Panc1 (cell line): ENCODE results near the gene SIN3B. TPM values are rescaled to one million over a fixed set of nuclear protein-coding genes. Genes with fewer than 3 reads are reported as not detected.

ENCODE experiments used
- ATAC-seq: fragments of 200-7000 bp; cut with Tn5 transposase; 2 replicates; pipeline ENCODE4 v1.9.1; 2020; ENCODE audit warnings: mild to moderate bottlenecking, moderate library complexity
- BruUV-seq: library from RNA; stranded (reverse); fragments of 400-500 nt; replicated peaks from 2 replicates; lab custom pipeline; 2021; lab: Mats Ljungman, UMichigan
- CTCF ChIA-PET: fragments of 300-600 bp; sonication (Branson Sonifier 250); formaldehyde crosslinking; loops from one replicate; lab custom pipeline; 2022; ENCODE audit warnings: antibody characterized with exemption; lab: Charles Lee
- POLR2A ChIA-PET: fragments of 300-600 bp; sonication (Branson Sonifier 250); formaldehyde crosslinking; loops from one replicate; lab custom pipeline; 2022; ENCODE audit warnings: antibody characterized with exemption; lab: Charles Lee
- DNase-seq: peaks from one replicate; pipeline ENCODE4 v3.0.0-alpha.2; 2010; ENCODE audit warnings: low read depth, low spot score
- H3K27ac ChIP-seq: 2 replicates; pipeline ENCODE4 v1.5.1; 2011; ENCODE audit warnings: mild to moderate bottlenecking, low read length, inconsistent platforms
- H3K27me3 ChIP-seq: fragments of 200-500 bp; sonication (Bioruptor generic); 2 replicates; pipeline ENCODE4 v1.6.0; 2014; ENCODE audit warnings: low read length, inconsistent platforms; ENCODE audit not compliant: control insufficient read depth, insufficient read depth
- H3K36me3 ChIP-seq: fragments of 200-500 bp; sonication (Bioruptor generic); 2 replicates; pipeline ENCODE4 v1.5.1; 2014; ENCODE audit warnings: inconsistent platforms, mild to moderate bottlenecking, low read length, moderate library complexity; ENCODE audit not compliant: control insufficient read depth, insufficient read depth
- H3K4me1 ChIP-seq: 2 replicates; pipeline ENCODE4 v1.5.1; 2011; ENCODE audit warnings: inconsistent platforms, mild to moderate bottlenecking, low read length, moderate library complexity; ENCODE audit not compliant: control insufficient read depth, insufficient read depth
- H3K4me3 ChIP-seq, 2 experiments: 2 replicates each; pipeline ENCODE4 v1.5.1; 2011 to 2012; ENCODE audit warnings: low read depth in 2 of 2, low read length in 2 of 2, mild to moderate bottlenecking in 2 of 2, inconsistent platforms in 1 of 2, moderate library complexity in 1 of 2
- H3K9me3 ChIP-seq: fragments of 200-500 bp; sonication (Bioruptor generic); 2 replicates; pipeline ENCODE4 v1.5.1; 2014; ENCODE audit warnings: low read depth, mild to moderate bottlenecking, inconsistent platforms, low read length, moderate library complexity; ENCODE audit not compliant: control insufficient read depth, insufficient read depth
- POLR2AphosphoS5 ChIP-seq: IDR thresholded peaks from 2 replicates; pipeline ENCODE4 v1.6.1; 2012; ENCODE audit warnings: mild to moderate bottlenecking, low read depth, low read length, moderate library complexity
- SIN3A ChIP-seq: IDR thresholded peaks from 2 replicates; pipeline ENCODE4 v1.6.1; 2012; ENCODE audit warnings: low read depth, mild to moderate bottlenecking, low read length, moderate library complexity, borderline replicate concordance; ENCODE audit not compliant: insufficient read depth
- TCF7L2 ChIP-seq: IDR thresholded peaks from 2 replicates; pipeline ENCODE4 v1.6.1; 2011; ENCODE audit warnings: mild to moderate bottlenecking, low read depth, low read length, inconsistent platforms
- in situ Hi-C: cut with HindIII; loops from 2 replicates; pipeline ENCODE4 v1.10.0; 2016; ENCODE audit warnings: low sequenced_read_pairs, low pct_unique_long_range_greater_than_20kb
- intact Hi-C: fragments of 100-400 bp; cut with micrococcal nuclease; formaldehyde crosslinking; loops from one replicate; pipeline ENCODE4 v1.10.0; 2022; ENCODE audit not compliant: unreplicated experiment
- total RNA-seq: library from RNA; stranded (reverse); gene quantifications from one replicate; pipeline ENCODE4 v1.2.1, GENCODE V29; 2021; ENCODE audit not compliant: unreplicated experiment
- TF ChIP-seq, protein P1 (sequence below), 2 experiments: IDR thresholded peaks; 2 replicates each; pipeline ENCODE4 v1.6.1; 2011 to 2012; ENCODE audit warnings: low read depth in 2 of 2, control low read depth in 1 of 2, low read length in 1 of 2, mild to moderate bottlenecking in 1 of 2, moderate library complexity in 1 of 2; ENCODE audit not compliant: insufficient read depth in 1 of 2
- TF ChIP-seq, protein P2 (sequence below): fragments of 450-650 bp; IDR thresholded peaks from 2 replicates; pipeline ENCODE4 v1.5.1; 2017; ENCODE audit warnings: mild to moderate bottlenecking

Gene SIN3B
- total RNA-seq, 1 experiment from 2014 or later = 47.0 TPM

DNA sequence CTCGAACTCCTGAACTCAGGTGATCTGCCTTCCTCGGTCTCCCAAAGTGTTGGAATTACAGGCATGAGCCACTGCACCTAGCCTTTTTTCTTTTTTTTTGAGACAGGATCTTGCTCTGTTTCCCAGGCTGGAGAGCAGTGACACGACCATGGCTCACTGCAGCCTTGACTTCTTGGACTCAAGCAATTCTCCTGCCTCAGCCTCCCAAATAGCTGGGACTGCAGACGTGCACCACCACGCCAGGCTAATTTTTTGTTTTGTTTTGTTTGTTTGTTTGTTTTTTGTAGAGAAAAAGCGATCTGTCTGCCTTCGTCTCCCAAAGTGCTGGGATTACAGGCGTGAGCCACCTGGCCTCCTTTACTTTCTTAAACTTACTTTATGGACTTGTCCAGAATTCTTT is 6.5 kb upstream of the SIN3B start:
- Histone ChIP-seq H3K27me3 (no peaks in the 10 kb centered on the region), H3K9me3 (no peaks in the 10 kb centered on the region), H3K27ac (0 out of 2 replicates have a peak overlapping the region, but pooled peaks have one; percentile 17), H3K4me3 (no peak overlapping the region), H3K36me3 (no peaks in the 10 kb centered on the region), H3K4me1 (peaks cover 17% of the 10 kb centered on the region)
- POLR2A ChIA-PET = no interaction called here
- no peak for DNase-seq
- intact Hi-C loops (no loop called here), in situ Hi-C loops (no loop called here)
- TF ChIP-seq, protein P1, sequence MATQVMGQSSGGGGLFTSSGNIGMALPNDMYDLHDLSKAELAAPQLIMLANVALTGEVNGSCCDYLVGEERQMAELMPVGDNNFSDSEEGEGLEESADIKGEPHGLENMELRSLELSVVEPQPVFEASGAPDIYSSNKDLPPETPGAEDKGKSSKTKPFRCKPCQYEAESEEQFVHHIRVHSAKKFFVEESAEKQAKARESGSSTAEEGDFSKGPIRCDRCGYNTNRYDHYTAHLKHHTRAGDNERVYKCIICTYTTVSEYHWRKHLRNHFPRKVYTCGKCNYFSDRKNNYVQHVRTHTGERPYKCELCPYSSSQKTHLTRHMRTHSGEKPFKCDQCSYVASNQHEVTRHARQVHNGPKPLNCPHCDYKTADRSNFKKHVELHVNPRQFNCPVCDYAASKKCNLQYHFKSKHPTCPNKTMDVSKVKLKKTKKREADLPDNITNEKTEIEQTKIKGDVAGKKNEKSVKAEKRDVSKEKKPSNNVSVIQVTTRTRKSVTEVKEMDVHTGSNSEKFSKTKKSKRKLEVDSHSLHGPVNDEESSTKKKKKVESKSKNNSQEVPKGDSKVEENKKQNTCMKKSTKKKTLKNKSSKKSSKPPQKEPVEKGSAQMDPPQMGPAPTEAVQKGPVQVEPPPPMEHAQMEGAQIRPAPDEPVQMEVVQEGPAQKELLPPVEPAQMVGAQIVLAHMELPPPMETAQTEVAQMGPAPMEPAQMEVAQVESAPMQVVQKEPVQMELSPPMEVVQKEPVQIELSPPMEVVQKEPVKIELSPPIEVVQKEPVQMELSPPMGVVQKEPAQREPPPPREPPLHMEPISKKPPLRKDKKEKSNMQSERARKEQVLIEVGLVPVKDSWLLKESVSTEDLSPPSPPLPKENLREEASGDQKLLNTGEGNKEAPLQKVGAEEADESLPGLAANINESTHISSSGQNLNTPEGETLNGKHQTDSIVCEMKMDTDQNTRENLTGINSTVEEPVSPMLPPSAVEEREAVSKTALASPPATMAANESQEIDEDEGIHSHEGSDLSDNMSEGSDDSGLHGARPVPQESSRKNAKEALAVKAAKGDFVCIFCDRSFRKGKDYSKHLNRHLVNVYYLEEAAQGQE (IDR thresholded peaks at IDR 0.05; ENCODE audit: insufficient read depth in 1 of 2, low read depth in 2 of 2, low read length in 1 of 2) = no peak
- no peak for TF ChIP-seq TCF7L2
- no peak for TF ChIP-seq POLR2AphosphoS5
- TF ChIP-seq, protein P2, sequence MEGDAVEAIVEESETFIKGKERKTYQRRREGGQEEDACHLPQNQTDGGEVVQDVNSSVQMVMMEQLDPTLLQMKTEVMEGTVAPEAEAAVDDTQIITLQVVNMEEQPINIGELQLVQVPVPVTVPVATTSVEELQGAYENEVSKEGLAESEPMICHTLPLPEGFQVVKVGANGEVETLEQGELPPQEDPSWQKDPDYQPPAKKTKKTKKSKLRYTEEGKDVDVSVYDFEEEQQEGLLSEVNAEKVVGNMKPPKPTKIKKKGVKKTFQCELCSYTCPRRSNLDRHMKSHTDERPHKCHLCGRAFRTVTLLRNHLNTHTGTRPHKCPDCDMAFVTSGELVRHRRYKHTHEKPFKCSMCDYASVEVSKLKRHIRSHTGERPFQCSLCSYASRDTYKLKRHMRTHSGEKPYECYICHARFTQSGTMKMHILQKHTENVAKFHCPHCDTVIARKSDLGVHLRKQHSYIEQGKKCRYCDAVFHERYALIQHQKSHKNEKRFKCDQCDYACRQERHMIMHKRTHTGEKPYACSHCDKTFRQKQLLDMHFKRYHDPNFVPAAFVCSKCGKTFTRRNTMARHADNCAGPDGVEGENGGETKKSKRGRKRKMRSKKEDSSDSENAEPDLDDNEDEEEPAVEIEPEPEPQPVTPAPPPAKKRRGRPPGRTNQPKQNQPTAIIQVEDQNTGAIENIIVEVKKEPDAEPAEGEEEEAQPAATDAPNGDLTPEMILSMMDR = no peak
- no peak for TF ChIP-seq SIN3A
- ATAC-seq = no peak; the same call in 1 of the 2 replicates
- BruUV-seq = no TSS peak
- CTCF ChIA-PET = no interaction called here

DNA sequence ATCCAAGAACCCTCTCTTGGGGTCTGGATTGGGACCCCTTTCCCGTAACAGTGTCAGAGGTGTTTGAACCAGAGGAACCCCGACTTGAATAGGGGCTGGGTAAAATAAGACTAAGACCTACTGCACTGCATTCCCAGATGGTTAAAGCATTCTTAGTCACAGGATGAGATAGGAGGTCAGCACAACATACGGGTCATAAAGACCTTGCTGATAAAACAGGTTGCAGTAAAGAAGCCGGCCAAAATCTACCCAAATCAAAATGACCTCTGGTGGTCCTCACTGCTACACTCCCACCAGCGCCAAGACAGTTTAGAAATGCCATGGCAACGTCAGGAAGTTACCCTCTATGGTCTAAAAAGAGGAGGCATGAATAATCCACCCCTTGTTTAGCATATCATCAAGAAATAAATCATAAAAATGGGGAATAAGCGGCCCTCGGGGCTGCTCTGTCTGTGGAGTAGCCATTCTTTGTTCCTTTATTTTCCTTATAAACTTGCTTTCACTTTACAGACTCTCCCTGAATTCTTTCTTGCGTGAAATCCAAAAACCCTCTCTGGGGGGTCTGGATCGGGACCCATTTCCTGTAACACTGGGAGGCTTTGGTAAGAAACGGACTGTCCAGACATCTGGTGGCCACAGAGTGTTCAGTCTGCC is 4.4 kb upstream of the SIN3B start:
- peak overlapping the region; percentile 22 to 54 for H3K4me3 ChIP-seq
- peak overlapping the region; percentile 67 for H3K27ac ChIP-seq
- H3K4me1 ChIP-seq = peaks cover 17% of the 10 kb centered on the region
- ChIA-PET POLR2A (no interaction called here), CTCF (no interaction called here)
- no peak; the same call in 1 of the 2 replicates for ATAC-seq
- intact Hi-C loops (no loop called here), in situ Hi-C loops (no loop called here)
- no TSS peak for BruUV-seq
- no peaks in the 10 kb centered on the region for H3K27me3 ChIP-seq
- H3K36me3 ChIP-seq = peaks cover 2% of the 10 kb centered on the region; the same call in 1 of the 2 replicates
- DNase-seq = no peak
- TF ChIP-seq TCF7L2 = no peak
- TF ChIP-seq, protein P1 (IDR thresholded peaks at IDR 0.05; ENCODE audit: insufficient read depth in 1 of 2, low read depth in 2 of 2, low read length in 1 of 2) = no peak
- TF ChIP-seq, protein P2 = no peak
- no peak for TF ChIP-seq POLR2AphosphoS5
- no peak for TF ChIP-seq SIN3A
- H3K9me3 ChIP-seq = no peaks in the 10 kb centered on the region
